Stimulated activated CD8-positive, alpha-beta memory T cell treated with anti-CD3 and anti-CD28 coated beads, Interleukin-15, amount 100 ng/mL, for 4 hours (primary cell): Measurements from ENCODE around the gene KCND2.

Experiments
- DNase-seq, 2 donors: peaks; one replicate each; pipeline ENCODE4 v3.0.0-alpha.2; 2020; ENCODE audit warnings: low read depth in 2 of 2

KCND2 gene

GRCh38 chr7:120412139-120413050 is 139.4 kb downstream of the KCND2 start:
- DNase-seq = no peak

- no peak for DNase-seq
These were observed 140.2 kb downstream of the KCND2 start for GRCh38 chr7:120413164-120413563.

- no peak for DNase-seq
These were observed 144.4 kb downstream of the KCND2 start for GRCh38 chr7:120417244-120417979.

GRCh38 chr7:120421151-120421651 is 148.2 kb downstream of the KCND2 start:
- DNase-seq = no peak

- no peak for DNase-seq
These were observed 158.0 kb downstream of the KCND2 start for GRCh38 chr7:120431016-120431415.

GRCh38 chr7:120436487-120437060 is 163.6 kb downstream of the KCND2 start:
- no peak for DNase-seq

GRCh38 chr7:120441850-120442249 is 168.9 kb downstream of the KCND2 start:
- no peak for DNase-seq

GRCh38 chr7:120442838-120443237 is 169.9 kb downstream of the KCND2 start:
- DNase-seq = no peak

GRCh38 chr7:120444650-120445049 is 171.7 kb downstream of the KCND2 start:
- DNase-seq = no peak

- no peak for DNase-seq
These were observed 172.3 kb downstream of the KCND2 start for GRCh38 chr7:120445276-120445675.

- no peak for DNase-seq
These were observed 179.7 kb downstream of the KCND2 start for GRCh38 chr7:120452665-120453064.

- no peak for DNase-seq
These were observed 183.7 kb downstream of the KCND2 start for GRCh38 chr7:120456699-120457098.

GRCh38 chr7:120460949-120461348 is 188.0 kb downstream of the KCND2 start:
- no peak for DNase-seq

- no peak for DNase-seq
These were observed 190.0 kb downstream of the KCND2 start for GRCh38 chr7:120462991-120463390.

- DNase-seq = no peak
These were observed 191.1 kb downstream of the KCND2 start for GRCh38 chr7:120464104-120464503.

GRCh38 chr7:120467676-120468075 is 194.7 kb downstream of the KCND2 start:
- DNase-seq = no peak

- no peak for DNase-seq
These were observed 195.6 kb downstream of the KCND2 start for GRCh38 chr7:120468611-120469010.

- no peak for DNase-seq
These were observed 199.9 kb downstream of the KCND2 start for GRCh38 chr7:120472892-120473291.

GRCh38 chr7:120473352-120473751 is 200.4 kb downstream of the KCND2 start:
- DNase-seq = no peak

- no peak for DNase-seq
These were observed 203.0 kb downstream of the KCND2 start for GRCh38 chr7:120475994-120476393.

GRCh38 chr7:120480472-120480871 is 207.5 kb downstream of the KCND2 start:
- no peak for DNase-seq

GRCh38 chr7:120480930-120481329 is 208.0 kb downstream of the KCND2 start:
- DNase-seq = no peak
